AG04449 (cell line): ENCODE measurements around the gene NCOR1.

Source experiments
- CTCF ChIA-PET: fragments of 350-600 bp; formaldehyde crosslinking; extraction: SDS; loops from one replicate; lab custom pipeline; 2021; ENCODE audit warnings: antibody characterized with exemption; lab: Yijun Ruan, JAX
- POLR2A ChIA-PET: fragments of 400-600, 350-600 bp; formaldehyde crosslinking; extraction: SDS; loops from one replicate; lab custom pipeline; 2020; ENCODE audit warnings: antibody characterized with exemption, inconsistent platforms; lab: Yijun Ruan, JAX
- DNase-seq: peaks from one replicate; pipeline ENCODE4 v3.0.0-alpha.2; 2010; ENCODE audit warnings: low read depth, low spot score
- H3K4me3 ChIP-seq: 2 replicates; pipeline ENCODE4 v1.5.1; 2011; ENCODE audit warnings: low read depth, mild to moderate bottlenecking, control low read depth, low read length
- TF ChIP-seq, protein P1 (sequence below): IDR thresholded peaks from one replicate; pipeline ENCODE4 v1.5.1; 2011; ENCODE audit warnings: mild to moderate bottlenecking, moderate library complexity, low read length, control low read depth, inconsistent platforms; ENCODE audit not compliant: insufficient read depth; ENCODE audit errors: missing control alignments

The NCOR1 gene

DNA sequence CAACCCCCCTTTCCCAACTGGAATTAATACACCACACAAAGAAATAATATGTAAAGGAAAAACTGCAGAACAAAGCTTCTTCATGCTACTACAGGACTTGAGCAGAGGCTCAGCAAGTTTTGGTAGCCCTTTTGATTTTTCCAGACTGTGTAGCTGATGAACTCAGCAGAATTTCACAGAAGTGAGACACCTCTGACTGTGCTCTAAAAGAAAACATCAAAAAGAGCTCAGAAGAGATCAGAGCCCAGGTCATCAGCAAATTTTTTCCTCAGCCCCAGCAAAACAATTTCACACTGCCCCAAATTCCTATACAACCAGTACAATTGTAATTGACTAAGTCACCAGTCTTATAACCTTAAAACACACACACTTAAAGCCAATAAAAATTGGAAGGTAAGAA, 177.7 kb downstream of the NCOR1 start:
- CTCF ChIA-PET: interaction anchor here (0.6 to 1.5 kb wide), 5 partner anchors 10 to 547 kb away, joined by 3 to 4 read pairs (median 3); no protein-coding TSS in a partner anchor
- H3K4me3 ChIP-seq: no peak overlapping the region
- no peak for DNase-seq
- TF ChIP-seq, protein P1, sequence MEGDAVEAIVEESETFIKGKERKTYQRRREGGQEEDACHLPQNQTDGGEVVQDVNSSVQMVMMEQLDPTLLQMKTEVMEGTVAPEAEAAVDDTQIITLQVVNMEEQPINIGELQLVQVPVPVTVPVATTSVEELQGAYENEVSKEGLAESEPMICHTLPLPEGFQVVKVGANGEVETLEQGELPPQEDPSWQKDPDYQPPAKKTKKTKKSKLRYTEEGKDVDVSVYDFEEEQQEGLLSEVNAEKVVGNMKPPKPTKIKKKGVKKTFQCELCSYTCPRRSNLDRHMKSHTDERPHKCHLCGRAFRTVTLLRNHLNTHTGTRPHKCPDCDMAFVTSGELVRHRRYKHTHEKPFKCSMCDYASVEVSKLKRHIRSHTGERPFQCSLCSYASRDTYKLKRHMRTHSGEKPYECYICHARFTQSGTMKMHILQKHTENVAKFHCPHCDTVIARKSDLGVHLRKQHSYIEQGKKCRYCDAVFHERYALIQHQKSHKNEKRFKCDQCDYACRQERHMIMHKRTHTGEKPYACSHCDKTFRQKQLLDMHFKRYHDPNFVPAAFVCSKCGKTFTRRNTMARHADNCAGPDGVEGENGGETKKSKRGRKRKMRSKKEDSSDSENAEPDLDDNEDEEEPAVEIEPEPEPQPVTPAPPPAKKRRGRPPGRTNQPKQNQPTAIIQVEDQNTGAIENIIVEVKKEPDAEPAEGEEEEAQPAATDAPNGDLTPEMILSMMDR: no peak
- POLR2A ChIA-PET: no interaction called here

DNA sequence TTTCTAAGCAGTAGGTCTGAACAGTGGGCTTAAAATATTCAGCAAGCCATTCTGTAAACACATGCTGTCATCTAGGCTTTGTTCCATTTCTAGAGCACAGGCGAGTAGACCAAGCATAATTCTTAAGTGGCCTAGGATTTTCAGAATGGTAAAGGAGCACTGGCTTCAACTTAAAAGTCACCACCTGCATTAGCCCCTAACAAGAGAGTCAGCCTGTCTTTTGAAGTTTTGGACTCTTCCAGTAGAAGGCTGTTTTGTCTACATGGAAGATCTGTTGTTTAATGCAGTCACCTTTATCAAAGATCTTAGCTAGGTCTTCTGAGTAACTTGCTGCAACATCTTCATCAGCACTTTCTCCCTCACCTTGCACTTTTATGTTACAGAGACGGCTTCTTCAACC, 179.1 kb downstream of the NCOR1 start:
- CTCF ChIA-PET: interaction anchor here (0.9 to 1.3 kb wide), 2 partner anchors 11 to 208 kb away, joined by 3 read pairs; no protein-coding TSS in a partner anchor
- TF ChIP-seq, protein P1: no peak
- POLR2A ChIA-PET: no interaction called here
- DNase-seq: no peak
- H3K4me3 ChIP-seq: no peak overlapping the region

DNA sequence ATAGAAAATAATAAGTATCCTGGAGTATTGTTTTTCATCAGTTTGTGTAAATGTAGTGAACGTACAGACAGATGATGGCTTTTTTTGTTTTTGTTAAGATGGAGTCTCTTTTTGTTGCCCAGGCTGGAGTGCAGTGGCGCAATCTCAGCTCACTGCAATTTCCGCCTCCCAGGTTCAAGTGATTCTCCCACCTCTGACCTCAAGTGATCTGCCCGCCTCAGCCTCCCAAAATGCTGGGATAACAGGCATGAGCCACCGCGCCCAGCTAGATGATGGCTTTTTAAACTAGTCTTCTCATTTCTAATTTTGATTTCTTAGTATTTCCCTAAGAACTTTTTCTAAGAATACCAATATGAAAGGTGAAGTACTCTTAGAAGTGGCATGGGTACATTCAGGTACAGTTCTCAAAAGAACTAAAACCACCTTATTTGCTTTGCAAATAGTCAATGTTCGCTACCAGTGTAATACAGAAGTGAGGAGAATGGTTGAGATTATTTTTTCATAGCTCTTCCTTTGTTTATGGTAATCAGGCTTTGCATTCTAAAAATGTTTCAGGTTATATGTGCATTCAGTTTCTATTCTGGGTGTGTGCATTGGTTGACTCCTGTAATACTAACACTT, 181.5 kb downstream of the NCOR1 start:
- ChIA-PET POLR2A (no interaction called here), CTCF (interaction anchor here (1.2 kb wide), 1 partner anchor 10 kb away, joined by 3 read pairs; no protein-coding TSS in a partner anchor)
- no peak for DNase-seq
- TF ChIP-seq, protein P1: no peak
- H3K4me3 ChIP-seq: no peak overlapping the region

DNA sequence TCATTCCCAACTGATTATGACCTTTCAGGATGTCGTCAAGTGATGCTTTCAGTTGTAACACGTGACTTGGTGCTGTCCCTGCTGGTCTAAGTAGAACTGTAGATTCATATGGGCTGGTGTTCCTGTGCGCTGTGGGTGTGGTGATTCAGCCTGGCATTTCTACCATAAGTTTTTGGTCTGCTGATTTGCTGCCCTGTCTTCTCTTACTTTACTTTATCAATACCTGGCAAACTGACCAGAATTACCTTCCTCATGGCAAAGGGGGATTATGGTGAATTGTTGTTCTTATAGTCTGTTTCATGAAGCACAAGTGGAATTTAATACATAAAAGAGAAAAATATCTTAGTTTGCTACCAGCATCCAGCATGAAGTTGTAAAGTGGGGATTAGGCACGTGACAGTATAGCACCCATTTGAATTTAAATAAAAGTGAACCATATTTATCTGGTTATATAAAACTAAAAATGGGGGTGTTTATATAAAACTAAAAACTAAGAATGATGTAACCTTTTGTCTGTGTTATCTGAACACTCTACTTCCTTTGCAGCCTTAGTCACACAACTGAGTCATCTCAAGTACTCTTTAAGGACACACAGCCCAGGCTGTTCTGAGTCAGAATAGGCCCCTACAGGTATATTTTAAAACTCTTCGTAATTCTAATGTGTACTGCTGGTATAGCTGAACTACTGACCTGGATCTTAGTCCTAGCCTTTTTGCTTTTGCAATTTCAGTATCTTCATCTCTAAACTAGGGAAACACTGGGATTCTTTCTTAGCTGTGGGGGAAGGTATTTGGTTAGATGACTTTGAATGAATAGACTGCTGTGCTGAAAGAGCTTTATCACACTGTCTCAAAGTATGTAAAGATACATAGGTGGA, 187.4 kb downstream of the NCOR1 start:
- peak; percentile 76 for DNase-seq
- POLR2A ChIA-PET: no interaction called here
- TF ChIP-seq, protein P1: no peak
- no peak overlapping the region for H3K4me3 ChIP-seq
- CTCF ChIA-PET: interaction anchor here (0.9 kb wide), 3 partner anchors 14 to 200 kb away, joined by 3 to 5 read pairs (median 3); no protein-coding TSS in a partner anchor

DNA sequence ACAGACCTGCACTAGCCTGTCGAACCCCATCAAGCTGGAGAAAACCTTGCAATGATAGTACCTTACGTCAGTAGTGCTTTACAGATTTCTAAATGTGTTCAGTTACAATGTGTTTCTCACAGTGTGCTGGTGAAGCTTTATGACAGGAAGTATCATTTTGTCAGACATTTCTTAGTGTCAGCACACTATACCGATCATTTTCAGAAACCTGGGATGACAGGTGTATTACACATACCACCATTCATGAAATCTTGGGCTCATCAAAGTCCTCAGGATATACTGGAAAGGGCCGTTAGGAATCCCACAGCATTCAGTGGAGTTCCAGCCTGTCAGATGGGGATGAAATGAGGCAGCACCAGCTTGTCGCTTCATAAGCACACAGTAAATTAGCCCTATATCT, 188.4 kb downstream of the NCOR1 start:
- ChIA-PET CTCF (interaction anchor here (0.9 kb wide), 1 partner anchor 14 kb away, joined by 5 read pairs; no protein-coding TSS in a partner anchor), POLR2A (no interaction called here)
- H3K4me3 ChIP-seq: no peak overlapping the region
- TF ChIP-seq, protein P1: no peak
- no peak for DNase-seq

DNA sequence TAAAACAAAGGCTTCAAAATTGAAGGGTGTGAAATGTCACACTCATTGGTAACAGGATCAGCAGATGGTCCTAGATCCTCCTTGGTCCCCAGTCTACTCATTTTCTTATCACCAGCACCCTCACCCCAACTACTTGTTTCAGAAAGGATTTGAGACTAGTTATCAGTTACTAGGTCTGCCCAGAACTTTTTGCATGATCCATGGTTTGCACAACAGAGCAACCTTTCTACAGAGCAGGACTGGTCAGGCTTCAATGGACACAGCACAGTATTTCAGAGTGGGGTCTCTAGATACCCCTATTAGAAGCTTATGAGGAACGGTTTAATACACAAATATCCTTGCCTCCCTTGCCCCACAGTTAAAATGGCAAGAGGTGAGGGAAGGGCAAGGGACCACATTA, 190.1 kb downstream of the NCOR1 start:
- no peak for DNase-seq
- POLR2A ChIA-PET: no interaction called here
- CTCF ChIA-PET: interaction anchor here (3.1 kb wide), 1 partner anchor 11 kb away, joined by 19 read pairs; no protein-coding TSS in a partner anchor
- TF ChIP-seq, protein P1: no peak
- no peak overlapping the region for H3K4me3 ChIP-seq
